T-helper 2 cell treated with Interferon-gamma antibody and Interleukin-4, amounts not matched to agents 100 ng/mL and 5 ng/mL, for 36 hours (primary cell): ENCODE measurements around the gene LINC00237. TPM values are rescaled to one million over a fixed set of nuclear protein-coding genes. Genes with fewer than 3 reads are reported as not detected.

Source experiments
- intact Hi-C: fragments of 100-400 bp; cut with micrococcal nuclease; formaldehyde crosslinking; loops from one replicate; pipeline ENCODE4 v1.15.1; 2023
- total RNA-seq: library from RNA; stranded (reverse); gene quantifications from 2 replicates; pipeline ENCODE4 v1.2.3, GENCODE V29; 2022

LINC00237 gene
- not detected in 2 replicates for total RNA-seq

- intact Hi-C loops, result loop anchor here (10.0 kb wide), 1 partner anchor 1478 kb away; the partner anchor contains the start of gene FOXA2
Measured at GRCh38 chr20:21106171-21107017, at the start of gene LINC00237. Gene LINC00237 (minus strand): TSS chr20:21106358.

GRCh38 chr20:21155268-21155667 lies 49.1 kb upstream of the LINC00237 start:
- intact Hi-C loops, result no loop called here

GRCh38 chr20:21154692-21155091 lies 48.5 kb upstream of the LINC00237 start:
- intact Hi-C loops, result no loop called here

- intact Hi-C loops, result no loop called here
Measured at GRCh38 chr20:21151791-21152190, 45.6 kb upstream of the LINC00237 start.

- intact Hi-C loops, result no loop called here
Measured at GRCh38 chr20:21149344-21149743, 43.2 kb upstream of the LINC00237 start.

- intact Hi-C loops, result no loop called here
Measured at GRCh38 chr20:21147593-21147992, 41.4 kb upstream of the LINC00237 start.

- intact Hi-C loops, result no loop called here
Measured at GRCh38 chr20:21146215-21146614, 40.1 kb upstream of the LINC00237 start.

- intact Hi-C loops, result no loop called here
Measured at GRCh38 chr20:21145424-21145823, 39.3 kb upstream of the LINC00237 start.

- intact Hi-C loops, result no loop called here
Measured at GRCh38 chr20:21143194-21143890, 37.2 kb upstream of the LINC00237 start.

GRCh38 chr20:21141825-21142224 lies 35.7 kb upstream of the LINC00237 start:
- intact Hi-C loops, result no loop called here

- intact Hi-C loops, result no loop called here
Measured at GRCh38 chr20:21139881-21140566, 33.9 kb upstream of the LINC00237 start.

- intact Hi-C loops, result no loop called here
Measured at GRCh38 chr20:21137078-21137477, 30.9 kb upstream of the LINC00237 start.

- intact Hi-C loops, result no loop called here
Measured at GRCh38 chr20:21136015-21136732, 30.0 kb upstream of the LINC00237 start.

GRCh38 chr20:21134883-21135493 lies 28.8 kb upstream of the LINC00237 start:
- intact Hi-C loops, result no loop called here

- intact Hi-C loops, result no loop called here
Measured at GRCh38 chr20:21133917-21134622, 27.9 kb upstream of the LINC00237 start.

GRCh38 chr20:21133404-21133803 lies 27.2 kb upstream of the LINC00237 start:
- intact Hi-C loops, result no loop called here

- intact Hi-C loops, result loop anchor here (10.0 kb wide), 1 partner anchor 1075 kb away; the partner anchor contains the start of genes CFAP61 and CRNKL1
Measured at GRCh38 chr20:21129861-21130260, 23.7 kb upstream of the LINC00237 start.

- intact Hi-C loops, result loop anchor here (2.0 to 10.0 kb wide), 2 partner anchors 39 to 1073 kb away; partner anchors contain the start of genes CFAP61 and CRNKL1
Measured at GRCh38 chr20:21127201-21127981, 21.2 kb upstream of the LINC00237 start.

GRCh38 chr20:21126581-21126870 lies 20.4 kb upstream of the LINC00237 start:
- intact Hi-C loops, result loop anchor here (2.0 to 10.0 kb wide), 2 partner anchors 40 to 1072 kb away; partner anchors contain the start of genes CFAP61 and CRNKL1
